Measurements from ENCODE around the gene OR4D10.
A peak's percentile ranks its signal among the peaks of the same experiment; 100 is the strongest.
"Not testable (repeated sequence)": the region's sequence is repeated elsewhere in the genome, so short reads cannot be mapped to it uniquely, and the experiment has no call there.

OR4D10 gene

DNA sequence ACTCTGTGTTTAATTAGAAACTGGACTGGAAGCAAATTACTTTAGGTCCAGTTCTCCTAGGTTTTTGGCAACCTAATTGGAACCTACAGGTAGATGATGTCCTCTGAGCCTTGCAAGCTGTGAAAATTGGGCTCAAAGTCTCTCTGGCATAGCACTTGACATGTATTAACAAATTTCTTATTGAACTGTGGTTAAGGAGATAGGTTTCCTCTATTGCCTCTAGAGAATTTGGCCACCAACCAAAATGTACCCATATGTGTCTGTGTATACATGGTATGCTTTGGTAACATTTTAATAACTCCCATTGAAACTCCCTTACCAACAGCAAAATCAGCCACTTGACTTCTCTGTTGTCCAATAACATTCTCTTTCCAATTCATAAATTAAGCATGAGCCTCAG lies at the start of gene OR4D10:
Gene OR4D10 (plus strand): TSS at position 301 of the 400 bp plus-strand sequence. CDS start 4,115 bp downstream, outside the sequence.
- no peak for DNase-seq

DNA sequence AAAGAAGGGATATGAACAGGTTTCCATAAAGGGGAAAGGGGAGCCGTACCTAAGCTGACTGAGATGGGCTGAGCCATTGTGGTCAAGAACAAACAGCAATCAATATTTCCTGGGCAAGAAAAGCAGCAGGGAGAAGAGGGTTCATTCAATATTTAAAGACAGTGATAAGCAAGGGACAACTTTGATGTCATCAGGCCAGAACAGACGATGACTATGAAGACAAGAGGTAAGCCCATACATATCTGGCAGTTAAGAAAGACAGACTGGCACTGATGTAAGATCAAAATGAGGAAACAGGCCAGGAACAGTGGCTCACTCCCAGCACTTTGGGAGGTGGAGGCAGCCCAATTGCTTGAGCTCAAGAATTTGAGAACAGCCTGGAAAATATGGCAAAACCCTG lies 49.3 kb upstream of the OR4D10 start:
- DNase-seq: no peak

DNA sequence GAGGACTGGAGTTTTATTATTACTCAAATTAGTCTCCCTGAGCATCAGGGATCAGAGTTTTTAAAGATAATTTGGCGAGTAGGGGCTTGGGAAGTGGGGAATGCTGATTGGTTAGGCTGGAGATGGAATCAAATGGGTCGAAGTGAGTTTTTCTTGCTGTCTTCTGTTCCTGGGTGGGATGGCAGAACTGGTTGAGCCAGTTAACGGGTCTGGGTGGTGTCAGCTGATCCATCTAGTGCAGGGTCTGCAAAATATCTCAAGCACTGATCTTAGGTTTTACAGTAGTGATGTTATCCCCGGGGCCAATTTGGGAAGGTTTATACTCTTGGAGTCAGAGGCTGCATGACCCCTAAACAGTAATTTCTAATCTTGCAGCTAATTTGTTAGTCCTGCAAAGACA lies 48.0 kb upstream of the OR4D10 start:
- DNase-seq: no peak

GRCh38 chr11:59426361-59427067 lies 46.6 kb upstream of the OR4D10 start, which contains the start of gene OR5A2:
TSS of gene OR5A2 (minus strand) at chr11:59426413. CDS start at chr11:59422953, 3,460 bp downstream.
- no peak for DNase-seq

DNA sequence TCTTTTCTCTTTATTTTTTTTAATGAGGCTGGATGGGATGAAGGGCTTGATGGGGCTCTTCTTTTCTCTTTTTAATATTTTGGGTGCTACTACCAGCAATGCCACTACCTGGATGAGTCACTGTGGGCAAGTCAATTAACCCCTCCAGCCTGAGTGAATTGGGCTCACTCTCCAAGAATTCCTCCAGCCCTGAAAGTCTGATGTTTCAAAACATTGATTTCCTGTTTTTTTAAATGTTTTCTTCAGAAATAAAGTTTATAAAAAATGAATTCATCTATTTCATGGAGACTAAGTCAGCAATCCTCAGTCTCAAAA lies 46.1 kb upstream of the OR4D10 start:
- DNase-seq: no peak

GRCh38 chr11:59429924-59430516 lies 43.1 kb upstream of the OR4D10 start:
- peak; percentile 66 for DNase-seq

GRCh38 chr11:59436169-59436568 lies 36.9 kb upstream of the OR4D10 start, which contains the start of gene OR5A1:
TSS of gene OR5A1 (plus strand) at chr11:59436469. CDS start at chr11:59443169, 6,700 bp downstream.
- no peak for DNase-seq

DNA sequence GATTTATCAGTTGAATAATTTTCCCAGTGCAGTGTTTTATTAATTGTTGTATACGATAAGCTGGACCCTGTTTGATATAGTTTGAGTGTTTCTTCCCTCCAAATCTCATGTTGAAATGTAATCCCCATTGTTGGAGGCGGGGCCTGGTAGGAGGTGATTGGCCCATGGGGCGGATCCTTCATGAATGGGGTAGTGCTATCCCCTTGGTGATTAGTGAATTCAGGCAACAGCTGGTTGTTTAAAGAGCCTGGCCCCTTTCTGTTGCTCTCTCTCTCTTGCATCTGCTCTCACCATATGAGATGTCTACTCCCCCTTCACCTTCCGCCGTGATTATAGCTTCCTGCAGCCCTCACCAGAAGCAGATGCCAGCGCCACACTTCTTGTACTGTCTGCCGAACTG lies 35.3 kb upstream of the OR4D10 start:
- DNase-seq: no peak

DNA sequence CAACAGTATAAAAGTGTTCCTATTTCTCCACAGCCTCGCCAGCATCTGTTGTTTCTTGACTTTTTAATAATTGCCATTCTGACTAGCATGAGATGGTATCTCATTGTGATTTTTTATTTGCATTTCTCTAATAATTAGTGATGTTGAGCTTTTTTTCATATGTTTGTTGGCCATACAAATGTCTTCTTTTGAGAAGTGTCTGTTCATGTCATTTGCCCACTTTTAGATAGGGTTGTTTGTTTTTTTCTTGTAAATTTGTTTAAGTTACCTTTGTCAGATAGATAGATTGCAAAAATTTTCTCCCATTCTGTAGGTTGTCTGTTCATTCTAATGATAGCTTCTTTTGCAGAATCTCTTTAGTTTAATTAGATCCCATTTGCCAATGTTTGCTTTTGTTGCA lies 27.5 kb upstream of the OR4D10 start:
- not testable (repeated sequence) for DNase-seq

DNA sequence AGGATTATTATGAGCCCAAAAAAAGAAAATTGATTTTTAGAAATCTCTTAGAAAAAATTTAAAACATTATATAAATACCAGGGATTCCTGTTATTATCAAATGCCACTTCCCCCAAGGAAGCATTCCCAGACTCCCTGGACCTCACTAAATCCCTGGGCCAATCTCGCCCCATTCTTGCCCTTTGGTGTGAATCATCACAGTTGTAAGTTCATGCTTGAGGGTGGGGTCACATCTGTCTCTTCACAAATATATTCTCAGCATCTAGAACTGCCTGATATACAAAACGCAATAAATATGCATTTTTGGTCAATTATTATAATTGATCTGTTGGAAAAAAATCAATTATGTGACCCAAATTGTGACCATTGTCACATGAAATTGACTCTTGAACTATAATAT lies 24.6 kb upstream of the OR4D10 start:
- no peak for DNase-seq

DNA sequence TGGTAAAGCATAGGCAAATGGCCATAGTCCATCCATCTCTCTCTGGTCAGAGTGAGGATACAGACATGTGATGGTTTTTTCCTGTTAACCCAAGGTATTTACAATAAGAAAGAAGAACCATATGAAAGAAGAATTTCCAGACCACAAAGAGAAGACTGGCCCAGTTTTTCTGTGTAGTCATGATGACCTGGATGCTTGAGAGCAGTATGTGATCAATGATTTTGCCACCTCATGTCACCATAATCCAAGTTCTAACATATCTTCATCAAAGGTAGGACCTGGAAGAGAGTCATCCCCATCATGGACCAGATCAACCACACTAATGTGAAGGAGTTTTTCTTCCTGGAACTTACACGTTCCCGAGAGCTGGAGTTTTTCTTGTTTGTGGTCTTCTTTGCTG lies 16.5 kb upstream of the OR4D10 start, which contains the start of gene OR4D6:
Gene OR4D6 (plus strand): TSS at position 301 of the 400 bp plus-strand sequence. CDS start 0 bp downstream, at position 301.
- no peak for DNase-seq

DNA sequence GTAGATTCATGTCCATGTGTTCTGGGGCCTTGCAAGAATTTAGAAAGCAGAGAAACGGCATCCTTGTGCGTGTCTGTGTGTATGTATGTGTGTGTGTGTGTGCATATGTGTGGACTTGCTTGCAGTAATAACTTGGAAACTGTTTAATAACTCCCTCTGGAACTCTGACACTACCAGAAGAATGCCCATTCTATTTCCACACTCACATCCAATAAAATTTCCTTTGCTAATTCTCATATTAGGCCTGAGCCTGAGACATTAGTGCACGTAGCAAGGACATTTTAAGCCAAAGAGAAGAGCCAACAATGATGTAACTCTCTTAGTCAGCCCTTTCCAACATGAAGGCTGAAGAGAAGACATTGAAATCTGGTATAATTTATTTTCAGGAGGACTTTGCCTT lies 13.2 kb upstream of the OR4D10 start:
- DNase-seq: no peak

- no peak for DNase-seq
Measured at GRCh38 chr11:59463190-59463641, 9.9 kb upstream of the OR4D10 start.

DNA sequence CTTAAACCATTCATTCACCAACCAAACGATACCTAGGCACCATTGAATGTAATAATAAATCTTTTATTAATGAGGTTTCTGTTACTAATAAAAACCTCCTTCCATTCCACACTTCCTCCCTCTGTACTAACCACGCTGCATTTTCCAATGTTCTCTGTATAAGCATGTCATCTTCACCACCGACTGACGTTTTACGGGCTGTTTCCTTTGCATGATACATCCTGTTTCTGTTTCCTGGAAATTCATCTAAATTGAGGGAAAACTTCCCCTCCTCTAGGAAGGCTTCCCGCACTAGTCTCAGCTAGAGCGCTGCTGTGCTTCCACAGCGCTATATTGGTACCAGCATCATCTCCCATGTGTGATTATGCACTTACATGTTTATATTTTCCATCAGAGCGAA lies 2.1 kb downstream of the OR4D10 start:
- DNase-seq: no peak

GRCh38 chr11:59479906-59480305 lies 6.8 kb downstream of the OR4D10 start:
- no peak for DNase-seq

DNA sequence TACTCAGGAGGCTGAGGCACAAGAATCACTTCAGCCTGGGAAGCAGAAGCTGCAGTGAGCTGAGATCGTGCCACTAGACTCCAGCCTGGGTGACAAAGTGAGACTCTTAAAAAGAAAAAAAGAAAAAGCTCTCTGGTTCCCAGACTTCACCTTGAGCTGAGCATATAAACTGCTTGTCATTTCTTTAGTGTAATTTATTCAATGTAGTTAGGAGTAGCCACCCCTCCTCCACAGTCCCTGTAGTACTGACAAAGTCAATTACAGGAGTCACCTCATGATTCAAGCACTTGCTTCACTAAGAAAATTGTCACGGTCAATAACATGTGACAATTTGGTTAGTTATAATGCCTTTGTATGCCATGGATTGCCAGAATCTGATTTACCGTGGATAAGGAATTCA lies 7.2 kb downstream of the OR4D10 start:
- DNase-seq: no peak

GRCh38 chr11:59501931-59502330 lies 28.8 kb downstream of the OR4D10 start:
- no peak for DNase-seq

DNA sequence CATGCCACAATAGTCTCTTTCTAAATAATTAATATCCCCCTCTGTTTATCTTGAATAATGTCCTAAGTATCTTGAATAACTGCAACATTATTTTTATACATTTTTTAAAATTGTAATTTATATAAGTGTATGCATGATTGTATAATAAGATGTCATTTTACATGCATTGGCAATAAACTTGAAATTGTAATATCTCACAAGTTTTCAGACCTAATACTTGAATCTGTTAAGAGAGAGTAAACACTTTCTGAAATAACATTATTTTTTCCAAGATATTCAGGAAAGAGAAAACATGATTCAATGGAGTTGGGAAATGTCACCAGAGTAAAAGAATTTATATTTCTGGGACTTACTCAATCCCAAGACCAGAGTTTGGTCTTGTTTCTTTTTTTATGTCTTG lies 30.2 kb downstream of the OR4D10 start, which contains the start of gene OR4D11:
Gene OR4D11 (plus strand): TSS at position 301 of the 400 bp plus-strand sequence. CDS start 0 bp downstream, at position 301.
- no peak for DNase-seq

DNA sequence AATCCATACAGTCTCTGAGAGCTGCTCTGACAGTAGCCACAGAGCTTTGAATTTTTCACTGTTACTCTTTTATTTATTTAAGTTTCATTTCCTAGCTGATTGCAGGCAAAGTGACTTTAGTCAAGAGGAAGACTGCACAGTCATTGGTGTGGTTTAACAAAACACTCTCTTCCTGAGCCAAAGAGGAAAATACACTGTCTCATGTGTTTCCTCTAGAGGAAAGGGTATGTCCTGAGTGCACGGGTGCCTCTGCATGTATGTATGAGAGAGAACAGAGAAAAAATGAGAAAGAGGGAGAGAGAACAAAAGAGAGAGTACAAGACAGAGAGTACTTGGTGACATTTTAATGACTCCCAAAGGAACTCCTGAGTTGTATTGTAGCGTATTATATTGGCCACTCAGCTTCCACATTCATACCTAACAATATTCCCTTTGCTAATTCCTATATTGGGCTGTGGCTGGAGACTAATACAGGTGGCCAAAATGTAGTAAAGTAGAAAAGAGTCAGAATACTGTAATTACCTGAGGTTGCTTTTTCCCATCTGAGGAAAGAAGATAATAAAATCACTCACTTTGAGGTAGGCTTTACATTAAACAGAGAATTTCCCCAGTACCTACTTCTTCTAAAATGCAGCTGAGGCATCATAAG lies 38.0 kb downstream of the OR4D10 start, which contains the start of gene OR4D9:
Gene OR4D9 (plus strand): TSS at position 599 of the 649 bp plus-strand sequence. CDS start 3,374 bp downstream, outside the sequence.
- DNase-seq: no peak

DNA sequence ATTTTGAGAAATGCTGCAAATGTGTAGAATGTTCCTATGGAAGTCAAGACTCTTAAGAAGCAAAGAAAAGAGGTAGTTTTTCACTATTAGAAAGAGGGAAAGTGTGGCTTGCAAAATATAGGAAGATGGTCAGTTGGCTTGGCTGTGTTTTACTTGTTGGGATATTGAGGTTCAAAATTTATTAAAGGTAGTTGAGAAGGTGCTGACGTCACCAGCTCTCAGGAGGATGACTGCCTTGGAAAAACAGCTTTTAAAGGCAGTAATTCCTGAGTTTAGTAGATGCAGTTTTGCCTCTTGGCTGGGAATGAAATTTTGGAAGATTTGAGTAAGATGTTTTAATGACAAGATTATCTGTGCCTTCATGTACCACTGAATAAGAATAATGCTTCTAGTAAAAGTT lies 38.6 kb downstream of the OR4D10 start:
- DNase-seq: no peak

GRCh38 chr11:59520139-59520538 lies 47.0 kb downstream of the OR4D10 start:
- DNase-seq: not testable (repeated sequence)

- no peak for DNase-seq
Measured at GRCh38 chr11:59520741-59521140, 47.6 kb downstream of the OR4D10 start.

DNA sequence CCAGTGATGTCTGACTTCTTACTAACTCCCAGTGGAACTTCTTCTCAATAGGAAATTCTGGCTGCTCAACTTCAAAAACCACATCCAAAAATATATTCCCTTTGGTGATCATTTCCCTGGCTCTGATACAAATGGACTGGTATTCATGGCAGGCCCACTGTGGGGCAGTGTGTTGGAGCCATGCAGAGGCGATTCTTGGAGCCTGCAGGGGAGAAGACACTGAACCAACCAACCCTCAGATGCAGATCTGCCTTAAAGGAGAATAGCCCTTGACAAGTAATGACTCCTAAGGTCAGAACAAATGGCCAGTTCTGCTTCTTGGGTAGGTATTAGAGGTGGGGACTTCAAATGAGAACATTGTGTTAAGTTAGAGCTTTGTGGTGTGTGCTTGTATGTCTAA lies 50.4 kb downstream of the OR4D10 start:
- DNase-seq: no peak

DNA sequence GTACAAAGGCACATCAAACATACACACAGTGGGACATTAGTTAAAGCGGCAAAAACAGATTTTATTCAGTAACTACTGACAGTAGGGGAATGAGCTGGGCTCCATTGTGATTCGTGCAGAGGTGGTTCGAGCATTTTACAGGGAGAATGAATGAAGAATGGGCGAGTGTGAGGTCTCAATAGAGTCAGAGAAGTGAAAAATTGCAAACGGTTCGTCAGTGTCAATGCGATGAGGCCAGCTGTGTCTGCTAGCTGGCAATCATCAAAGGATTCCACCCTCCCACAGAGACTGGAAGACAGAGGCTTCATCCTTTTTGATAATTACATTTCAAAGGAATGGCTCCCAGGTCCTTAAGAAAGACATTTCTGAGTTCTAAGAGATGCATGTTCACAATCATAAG lies 55.6 kb downstream of the OR4D10 start:
- DNase-seq: no peak

All from DMS53 (cell line).